Activated naive CD4-positive, alpha-beta T cell treated with anti-CD3 and anti-CD28 coated beads, Interleukin-2, amount 50 U/mL, for 24 hours (primary cell): Measurements from ENCODE around the gene RFNG.

Experiments used
- H3K27ac Mint-ChIP-seq: one replicate; pipeline ENCODE4 v1.8.0; 2021; ENCODE audit warnings: mild to moderate bottlenecking, mixed read lengths
- H3K27me3 Mint-ChIP-seq: one replicate; pipeline ENCODE4 v1.8.0; 2021; ENCODE audit warnings: mixed read lengths
- H3K36me3 Mint-ChIP-seq: one replicate; pipeline ENCODE4 v1.8.0; 2021; ENCODE audit warnings: mixed read lengths
- H3K4me1 Mint-ChIP-seq: one replicate; pipeline ENCODE4 v1.8.0; 2021; ENCODE audit warnings: mixed read lengths
- H3K4me3 Mint-ChIP-seq: one replicate; pipeline ENCODE4 v1.8.0; 2021; ENCODE audit warnings: mild to moderate bottlenecking, mixed read lengths
- H3K9me3 Mint-ChIP-seq: one replicate; pipeline ENCODE4 v1.8.0; 2021; ENCODE audit warnings: mixed read lengths

The RFNG gene

GRCh38 chr17:82013341-82013740 is 38.3 kb downstream of the RFNG start:
- no peak overlapping the region for H3K27ac Mint-ChIP-seq
- no peaks in the 10 kb centered on the region for H3K27me3 Mint-ChIP-seq
- H3K36me3 Mint-ChIP-seq, result no peaks in the 10 kb centered on the region
- no peaks in the 10 kb centered on the region for H3K9me3 Mint-ChIP-seq
- no peaks in the 10 kb centered on the region for H3K4me1 Mint-ChIP-seq
- H3K4me3 Mint-ChIP-seq, result no peak overlapping the region

- Mint-ChIP-seq H3K9me3 (no peaks in the 10 kb centered on the region), H3K27me3 (no peaks in the 10 kb centered on the region), H3K4me1 (no peaks in the 10 kb centered on the region), H3K4me3 (no peak overlapping the region), H3K36me3 (no peaks in the 10 kb centered on the region), H3K27ac (no peak overlapping the region)
These were observed 38.8 kb downstream of the RFNG start for GRCh38 chr17:82012640-82013295.

DNA sequence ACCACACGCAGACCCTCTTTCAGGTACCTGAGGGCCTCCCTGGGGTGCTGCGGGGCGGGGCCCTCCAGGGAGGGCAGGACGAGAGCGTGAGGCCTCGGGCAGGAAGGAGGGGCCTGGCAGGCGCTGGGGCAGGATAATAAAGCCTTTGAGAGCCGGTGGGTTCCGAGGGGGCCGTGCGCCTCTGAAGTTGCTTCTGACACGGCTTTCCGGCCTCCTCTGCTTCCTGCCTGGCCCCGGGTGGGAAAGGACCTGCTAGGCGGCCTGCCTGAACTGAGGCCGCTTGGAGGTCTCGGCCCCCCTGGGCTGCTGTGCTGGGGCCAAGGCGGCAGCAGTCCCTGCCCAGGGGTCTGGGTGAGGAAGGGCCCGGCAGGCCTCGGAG is 39.4 kb downstream of the RFNG start:
- Mint-ChIP-seq H3K36me3 (no peaks in the 10 kb centered on the region), H3K27me3 (no peaks in the 10 kb centered on the region)

GRCh38 chr17:82011617-82012187 is 39.9 kb downstream of the RFNG start:
- no peak overlapping the region for H3K27ac Mint-ChIP-seq
- no peaks in the 10 kb centered on the region for H3K27me3 Mint-ChIP-seq
- no peaks in the 10 kb centered on the region for H3K9me3 Mint-ChIP-seq
- H3K36me3 Mint-ChIP-seq, result no peaks in the 10 kb centered on the region
- no peaks in the 10 kb centered on the region for H3K4me1 Mint-ChIP-seq
- H3K4me3 Mint-ChIP-seq, result no peak overlapping the region

More for the DNA sequence above, 39.4 kb downstream of the RFNG start:
- H3K27ac Mint-ChIP-seq, result no peak overlapping the region
- no peaks in the 10 kb centered on the region for H3K4me1 Mint-ChIP-seq
- no peaks in the 10 kb centered on the region for H3K9me3 Mint-ChIP-seq
- no peak overlapping the region for H3K4me3 Mint-ChIP-seq

DNA sequence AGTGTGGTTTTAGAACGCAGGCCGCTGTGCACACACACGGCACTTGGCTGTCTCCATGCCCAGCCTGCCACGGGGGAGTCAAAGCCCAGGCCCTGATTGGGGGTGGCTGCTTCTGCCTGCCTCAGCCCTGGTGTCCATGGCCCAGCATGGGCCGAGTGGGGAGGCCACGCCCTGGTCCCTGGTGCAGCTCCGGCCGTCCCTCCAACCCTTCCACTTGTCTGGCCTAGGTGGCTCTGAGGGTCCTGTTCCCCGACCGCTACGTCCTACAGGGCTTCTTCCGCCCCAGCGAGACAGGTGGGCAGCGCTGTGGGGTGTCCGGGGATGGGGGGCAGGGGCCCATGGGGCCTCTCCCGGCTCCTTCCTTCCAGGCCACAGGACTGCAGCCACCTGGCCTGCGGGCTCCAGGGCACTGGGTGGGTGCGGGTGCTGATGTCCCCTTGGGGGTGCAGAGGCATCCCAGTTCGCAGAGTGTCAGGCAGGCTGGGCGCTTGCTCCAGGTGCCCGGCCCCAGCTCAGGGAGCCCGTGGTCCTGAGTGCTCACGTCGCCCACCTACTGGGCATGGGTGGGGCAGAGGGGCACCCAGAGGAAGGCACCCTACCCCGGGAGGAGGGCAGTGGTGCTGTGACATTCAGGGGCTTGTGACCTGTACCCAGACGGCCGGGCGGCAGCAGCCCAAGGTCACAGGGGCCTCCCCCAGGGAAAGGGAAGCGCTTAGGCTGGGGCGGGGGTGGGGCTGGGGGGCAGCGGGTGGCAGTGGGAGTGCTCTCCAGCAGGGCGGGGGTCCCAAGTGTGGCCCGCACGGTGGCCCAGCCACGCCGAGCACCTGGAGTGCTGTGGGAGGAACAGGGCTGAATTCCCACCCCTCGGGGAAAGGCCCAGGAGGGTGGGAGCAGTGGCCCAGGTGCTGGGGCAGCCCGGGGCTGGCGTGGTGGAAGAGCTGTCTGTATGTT is 40.8 kb downstream of the RFNG start:
- no peak overlapping the region for H3K4me3 Mint-ChIP-seq
- H3K4me1 Mint-ChIP-seq, result no peaks in the 10 kb centered on the region
- H3K9me3 Mint-ChIP-seq, result no peaks in the 10 kb centered on the region
- no peaks in the 10 kb centered on the region for H3K27me3 Mint-ChIP-seq
- H3K27ac Mint-ChIP-seq, result no peak overlapping the region
- no peaks in the 10 kb centered on the region for H3K36me3 Mint-ChIP-seq

DNA sequence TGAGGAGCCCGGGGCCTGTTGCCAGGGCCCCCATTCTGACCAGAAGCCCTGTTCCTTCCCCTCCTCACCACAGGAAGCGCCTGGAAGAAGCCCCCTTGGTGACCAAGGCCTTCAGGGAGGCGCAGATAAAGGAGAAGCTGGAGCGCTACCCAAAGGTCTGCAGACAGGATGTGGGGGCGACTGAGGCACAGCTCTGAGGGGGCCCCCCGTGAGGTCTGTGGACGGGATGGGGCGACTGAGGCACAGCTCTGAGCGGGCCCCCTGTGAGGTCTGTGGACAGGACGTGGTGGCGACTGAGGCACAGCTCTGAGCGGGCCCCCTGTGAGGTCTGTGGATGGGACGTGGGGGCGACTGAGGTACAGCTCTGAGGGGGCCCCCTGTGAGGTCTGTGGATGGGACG is 42.2 kb downstream of the RFNG start:
- H3K27ac Mint-ChIP-seq, result no peak overlapping the region
- H3K4me1 Mint-ChIP-seq, result no peaks in the 10 kb centered on the region

GRCh38 chr17:82008941-82009405 is 42.6 kb downstream of the RFNG start:
- no peaks in the 10 kb centered on the region for H3K27me3 Mint-ChIP-seq
- no peaks in the 10 kb centered on the region for H3K9me3 Mint-ChIP-seq
- no peak overlapping the region for H3K4me3 Mint-ChIP-seq
- no peaks in the 10 kb centered on the region for H3K36me3 Mint-ChIP-seq
- no peaks in the 10 kb centered on the region for H3K4me1 Mint-ChIP-seq
- no peak overlapping the region for H3K27ac Mint-ChIP-seq

More for the DNA sequence above, 42.2 kb downstream of the RFNG start:
- no peak overlapping the region for H3K4me3 Mint-ChIP-seq
- no peaks in the 10 kb centered on the region for H3K9me3 Mint-ChIP-seq
- no peaks in the 10 kb centered on the region for H3K36me3 Mint-ChIP-seq
- no peaks in the 10 kb centered on the region for H3K27me3 Mint-ChIP-seq

DNA sequence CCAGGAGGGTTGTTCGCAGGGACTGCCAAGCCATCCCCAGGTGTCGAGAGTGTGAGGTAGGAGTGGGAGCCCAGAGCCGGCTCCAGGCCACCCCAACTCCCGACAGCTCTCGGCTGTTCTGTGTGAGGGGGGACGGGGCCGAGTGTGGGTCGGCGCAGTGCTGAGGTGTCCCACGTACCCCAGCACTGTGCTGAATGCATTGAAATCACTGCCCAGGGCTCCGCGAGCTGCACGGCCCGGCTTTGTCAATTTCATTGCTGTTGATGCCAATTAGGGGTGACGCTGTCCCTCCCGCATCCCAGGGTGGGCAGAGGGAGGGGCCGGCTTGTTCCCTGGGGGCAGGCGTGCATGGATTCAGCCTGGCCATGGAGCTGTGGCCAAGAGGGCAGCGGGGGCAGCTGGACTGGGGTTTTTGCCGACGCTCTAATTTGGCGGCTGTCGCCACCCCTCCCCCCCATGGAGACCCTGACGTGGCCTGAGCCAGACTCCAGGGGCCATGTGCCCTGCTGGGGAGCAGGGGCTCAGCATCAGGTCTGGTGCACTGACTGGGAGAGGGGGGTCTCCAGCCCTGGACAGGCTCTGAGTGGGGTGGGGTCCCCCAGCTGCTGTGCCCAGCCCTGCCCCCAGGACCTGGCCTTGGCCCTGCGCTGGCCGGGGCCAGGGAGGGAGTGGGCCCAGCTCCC is 43.2 kb downstream of the RFNG start:
- H3K9me3 Mint-ChIP-seq, result no peaks in the 10 kb centered on the region
- H3K4me1 Mint-ChIP-seq, result no peaks in the 10 kb centered on the region
- no peaks in the 10 kb centered on the region for H3K36me3 Mint-ChIP-seq
- H3K27me3 Mint-ChIP-seq, result no peaks in the 10 kb centered on the region
- H3K4me3 Mint-ChIP-seq, result no peak overlapping the region
- no peak overlapping the region for H3K27ac Mint-ChIP-seq

DNA sequence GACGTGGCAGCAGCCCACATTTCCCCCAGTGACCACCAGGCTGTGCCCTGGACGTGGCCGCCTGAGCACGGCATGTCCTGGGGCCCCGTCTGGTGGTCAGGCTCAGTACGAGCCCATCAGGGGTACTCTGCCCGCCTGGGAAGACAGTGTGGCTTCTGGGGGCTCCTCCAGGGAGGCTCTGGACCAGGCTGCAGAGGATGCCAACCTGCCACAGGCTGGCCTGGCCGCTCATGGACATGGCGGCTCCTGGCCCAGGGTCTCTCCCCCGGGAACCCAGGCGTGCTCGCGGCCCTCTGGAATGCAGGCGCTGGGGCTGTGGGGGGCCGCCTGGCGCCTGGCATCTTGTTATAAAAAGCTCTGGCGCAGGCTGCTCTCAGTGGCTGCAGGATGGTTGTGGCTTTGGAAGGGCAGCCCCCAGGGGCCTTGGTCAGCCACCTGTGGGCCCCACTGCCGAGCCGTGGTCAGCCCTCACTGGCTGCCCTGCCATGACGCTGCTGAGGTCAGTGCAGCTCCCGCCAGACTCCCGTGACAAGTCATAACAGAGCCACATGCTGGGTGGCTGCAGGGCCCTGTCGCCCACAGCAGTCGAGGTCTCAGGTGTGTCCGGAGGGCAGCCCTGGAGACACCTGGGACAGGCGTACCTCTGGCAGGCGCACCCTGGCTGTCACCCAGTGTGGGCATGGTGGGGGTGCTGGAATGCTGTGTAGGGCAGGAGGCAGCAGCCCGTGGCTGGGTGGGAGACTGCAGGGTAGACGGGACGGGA is 43.9 kb downstream of the RFNG start:
- no peaks in the 10 kb centered on the region for H3K9me3 Mint-ChIP-seq
- no peak overlapping the region for H3K4me3 Mint-ChIP-seq
- no peaks in the 10 kb centered on the region for H3K36me3 Mint-ChIP-seq
- H3K27me3 Mint-ChIP-seq, result no peaks in the 10 kb centered on the region
- no peaks in the 10 kb centered on the region for H3K4me1 Mint-ChIP-seq
- no peak overlapping the region for H3K27ac Mint-ChIP-seq

GRCh38 chr17:82007228-82007494 is 44.5 kb downstream of the RFNG start:
- Mint-ChIP-seq H3K36me3 (no peaks in the 10 kb centered on the region), H3K9me3 (no peaks in the 10 kb centered on the region), H3K27me3 (no peaks in the 10 kb centered on the region)

DNA sequence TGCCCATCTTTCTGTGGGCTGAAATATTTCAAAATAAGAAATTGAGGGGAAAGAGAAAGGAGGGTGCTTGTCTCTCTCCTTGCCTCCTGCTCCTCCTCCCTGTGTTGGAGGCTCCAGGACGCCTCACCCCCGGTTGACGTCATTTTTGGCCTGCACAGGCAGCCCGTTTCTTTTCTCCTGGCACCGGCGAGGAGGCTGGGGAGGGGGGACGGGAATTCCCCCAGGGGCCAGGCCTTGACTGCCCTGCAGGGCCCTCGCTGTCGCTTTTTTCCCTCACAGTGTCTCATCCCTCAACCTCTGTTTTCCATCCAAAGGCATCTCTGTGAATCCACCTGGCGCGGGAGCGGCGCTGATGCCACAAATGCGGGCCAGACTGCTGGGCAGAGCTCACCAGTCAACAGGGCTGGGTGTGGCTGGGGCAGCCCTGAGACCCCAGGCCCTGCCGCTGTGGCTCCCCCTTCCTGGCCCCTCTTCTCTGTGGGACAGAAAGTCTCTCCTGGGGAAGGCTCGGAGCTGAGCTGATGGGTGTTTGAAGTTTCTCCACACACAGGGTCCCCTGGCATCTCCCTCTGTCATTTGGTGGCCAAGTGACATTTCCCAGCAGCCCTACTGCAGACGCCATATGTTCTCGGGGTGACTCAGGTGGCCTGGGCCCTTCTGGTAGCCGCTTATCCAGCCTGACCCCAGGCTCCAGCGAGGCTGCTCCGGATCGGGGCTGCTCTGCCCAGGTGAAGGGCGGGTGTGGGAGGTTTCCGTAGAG is 45.0 kb downstream of the RFNG start:
- no peaks in the 10 kb centered on the region for H3K4me1 Mint-ChIP-seq

More at GRCh38 chr17:82007228-82007494, 44.5 kb downstream of the RFNG start:
- no peak overlapping the region for H3K27ac Mint-ChIP-seq
- H3K4me1 Mint-ChIP-seq, result no peaks in the 10 kb centered on the region
- no peak overlapping the region for H3K4me3 Mint-ChIP-seq

DNA sequence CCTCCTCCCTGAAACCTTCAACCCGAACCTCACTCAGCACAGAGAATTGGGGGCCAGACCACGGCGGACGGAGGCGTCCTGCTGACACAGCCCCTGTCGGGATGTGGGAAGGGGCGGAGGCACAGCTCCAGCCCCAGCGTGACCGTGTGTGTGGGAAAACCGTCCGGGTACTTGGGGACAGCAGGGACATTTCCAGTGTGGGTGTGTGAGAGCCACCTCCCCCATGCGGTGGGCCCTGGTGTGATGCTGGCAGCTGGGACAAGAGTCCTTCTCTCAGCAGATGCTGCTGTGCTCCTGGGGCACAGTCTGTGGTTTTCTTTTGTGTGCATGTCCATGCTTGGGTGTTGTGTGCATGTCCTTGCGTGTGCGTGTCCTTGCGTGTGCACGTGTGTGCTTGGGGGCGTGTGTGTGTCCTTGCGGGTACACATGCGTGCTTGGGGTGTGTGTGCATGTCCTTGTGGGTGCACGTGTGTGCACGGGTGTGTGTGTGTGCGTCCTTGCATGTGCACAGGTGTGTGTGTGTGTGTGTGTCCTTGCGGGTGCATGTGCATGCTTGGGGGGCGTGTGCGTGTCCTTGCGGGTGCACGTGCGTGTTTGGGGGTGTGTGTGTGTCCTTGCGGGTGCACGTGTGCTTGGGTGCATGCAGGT is 45.8 kb downstream of the RFNG start:
- H3K4me1 Mint-ChIP-seq, result no peaks in the 10 kb centered on the region
- no peak overlapping the region for H3K4me3 Mint-ChIP-seq
- no peaks in the 10 kb centered on the region for H3K36me3 Mint-ChIP-seq
- no peak overlapping the region for H3K27ac Mint-ChIP-seq
- no peaks in the 10 kb centered on the region for H3K9me3 Mint-ChIP-seq
- H3K27me3 Mint-ChIP-seq, result no peaks in the 10 kb centered on the region

More for the DNA sequence above, 45.0 kb downstream of the RFNG start:
- no peaks in the 10 kb centered on the region for H3K36me3 Mint-ChIP-seq
- no peaks in the 10 kb centered on the region for H3K9me3 Mint-ChIP-seq
- H3K27me3 Mint-ChIP-seq, result no peaks in the 10 kb centered on the region
- H3K27ac Mint-ChIP-seq, result no peak overlapping the region
- H3K4me3 Mint-ChIP-seq, result no peak overlapping the region

DNA sequence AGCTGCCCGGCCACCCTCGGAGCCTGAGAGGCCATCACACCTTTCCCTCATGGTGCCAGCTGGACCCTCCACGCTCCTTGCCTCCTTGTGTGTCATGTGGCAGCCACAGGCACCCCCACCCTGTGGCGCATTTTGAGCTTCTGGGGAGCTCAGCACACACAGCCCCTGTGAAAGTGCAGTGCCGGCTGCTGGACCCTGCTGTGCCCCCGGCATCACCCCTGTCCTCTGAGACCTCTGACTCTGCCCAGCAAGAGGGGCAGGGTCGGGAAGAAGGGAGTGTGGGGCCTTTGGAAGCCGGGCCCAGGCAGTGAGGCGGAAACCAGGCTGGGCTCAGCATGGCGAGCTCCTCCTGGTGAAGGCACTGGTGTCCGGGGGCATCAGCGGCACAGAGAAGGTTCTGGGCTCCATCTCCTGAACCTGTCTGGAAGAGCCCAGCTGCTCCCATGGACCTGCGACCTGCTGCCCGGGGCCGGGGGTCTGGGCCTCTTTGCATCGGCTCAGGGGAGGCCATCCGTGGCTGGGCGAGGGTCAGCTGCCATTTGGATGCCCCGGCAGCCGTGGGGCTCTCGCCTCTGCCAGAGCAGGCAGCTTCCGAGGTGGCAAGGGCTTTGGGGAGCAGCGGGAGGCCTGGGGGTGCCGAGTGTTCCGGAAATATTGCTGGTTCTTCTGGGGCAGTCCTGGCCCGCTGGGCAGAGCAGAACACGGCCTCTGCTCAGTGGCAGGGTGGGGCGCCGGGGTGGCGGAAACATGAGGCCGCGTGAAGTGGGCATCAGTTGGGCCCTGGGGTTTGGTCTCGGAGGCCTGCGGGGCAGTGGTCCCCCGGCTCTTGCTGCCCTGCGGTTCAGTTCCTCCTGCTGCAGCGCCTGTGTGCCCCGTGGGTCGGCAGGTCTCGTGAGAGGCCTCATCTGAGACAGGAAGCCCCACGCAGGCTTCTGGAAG is 46.8 kb downstream of the RFNG start:
- H3K27me3 Mint-ChIP-seq, result no peaks in the 10 kb centered on the region
- no peak overlapping the region for H3K4me3 Mint-ChIP-seq
- H3K4me1 Mint-ChIP-seq, result no peaks in the 10 kb centered on the region
- no peaks in the 10 kb centered on the region for H3K36me3 Mint-ChIP-seq
- no peak overlapping the region for H3K27ac Mint-ChIP-seq
- no peaks in the 10 kb centered on the region for H3K9me3 Mint-ChIP-seq
